PC-9 (cell line): ENCODE results near the gene KRTAP12-2.

ENCODE experiments used
- CTCF ChIP-seq: fragments of 200-600 bp; sonication (generic); conservative IDR thresholded peaks from 2 replicates; pipeline ENCODE4 v1.6.1; 2017; ENCODE audit warnings: mixed run types, antibody characterized with exemption, mild to moderate bottlenecking, moderate library complexity
- EZH2 ChIP-seq: fragments of 200-600 bp; sonication (generic); IDR thresholded peaks from 2 replicates; pipeline ENCODE4 v1.8.0; 2017; ENCODE audit warnings: antibody characterized with exemption, low read depth

GRCh38 chr21:44640761-44641160 is 26.0 kb downstream of the KRTAP12-2 start:
- TF ChIP-seq CTCF (no peak), EZH2 (no peak)
